GM19025 (cell line): ENCODE data around the gene COL23A1.

Source experiments
- ATAC-seq: cut with Tn5 transposase; IDR thresholded peaks from one replicate; pipeline ENCODE4 v1.9.1; 2021; ENCODE audit warnings: mild to moderate bottlenecking, low read depth, moderate library complexity; ENCODE audit not compliant: unreplicated experiment

Gene COL23A1

DNA sequence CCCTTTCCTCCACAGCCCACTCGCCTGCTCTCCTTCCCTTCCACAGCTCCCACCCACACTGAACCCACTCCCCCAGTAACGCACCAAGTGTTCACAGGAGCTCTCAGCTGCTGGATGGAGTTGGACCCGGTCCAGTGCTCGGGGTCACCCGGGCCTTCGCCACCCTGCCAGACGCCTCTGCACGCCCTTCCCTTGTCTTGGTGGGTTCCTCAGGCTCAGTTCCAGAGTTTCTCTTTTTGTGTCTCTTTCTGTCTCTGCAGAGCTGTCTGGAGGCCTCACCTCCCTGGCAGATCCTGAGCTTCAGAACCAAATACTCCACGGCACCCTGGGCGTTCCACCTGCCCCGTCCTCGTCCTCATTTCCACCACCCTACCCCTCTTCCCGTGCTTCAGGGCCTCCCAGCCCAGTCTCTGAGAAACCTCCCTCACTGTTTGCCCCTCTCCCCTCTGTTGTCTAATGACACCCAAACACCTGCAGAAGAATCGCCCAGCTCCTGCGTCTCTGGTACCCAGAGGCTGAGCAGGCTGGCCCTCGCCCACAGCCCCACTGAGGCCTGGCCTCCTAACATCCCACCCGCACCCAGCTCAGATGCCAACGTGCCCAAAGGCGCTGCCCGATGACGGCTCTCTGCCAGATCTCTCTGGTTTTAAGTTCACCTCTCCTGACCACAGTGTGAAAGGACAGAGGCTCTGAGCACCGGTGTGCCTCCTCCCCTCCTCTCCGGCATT is 74.3 kb downstream of the COL23A1 start:
- ATAC-seq = no peak

DNA sequence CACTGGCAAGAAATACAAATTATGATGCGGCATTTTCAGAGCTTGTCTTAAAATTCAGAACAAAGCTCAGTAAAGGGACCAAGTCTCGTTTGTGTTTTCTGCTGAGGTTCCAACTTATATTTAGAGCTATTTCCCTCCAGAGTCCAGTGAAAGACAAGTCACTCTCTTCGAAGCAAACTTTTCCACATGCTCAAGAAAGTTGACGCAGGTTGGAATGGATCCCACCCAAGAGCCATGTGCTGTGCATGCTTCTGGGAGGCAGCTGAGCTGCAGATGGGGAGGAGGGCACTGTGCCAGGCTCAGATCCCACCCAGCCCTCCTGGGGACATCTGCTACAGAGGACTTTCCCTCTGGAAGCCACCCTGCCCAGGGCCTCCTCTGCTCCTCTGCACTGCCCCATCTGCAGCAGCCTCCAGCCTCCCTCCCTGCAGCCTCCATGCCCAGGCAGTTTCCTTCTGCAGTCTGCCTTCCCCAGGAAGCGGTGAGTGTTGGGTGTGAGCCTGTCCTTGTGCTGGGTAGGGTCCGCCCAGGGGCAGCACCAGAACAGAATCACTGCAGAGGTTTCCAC is 75.3 kb downstream of the COL23A1 start:
- no peak for ATAC-seq

DNA sequence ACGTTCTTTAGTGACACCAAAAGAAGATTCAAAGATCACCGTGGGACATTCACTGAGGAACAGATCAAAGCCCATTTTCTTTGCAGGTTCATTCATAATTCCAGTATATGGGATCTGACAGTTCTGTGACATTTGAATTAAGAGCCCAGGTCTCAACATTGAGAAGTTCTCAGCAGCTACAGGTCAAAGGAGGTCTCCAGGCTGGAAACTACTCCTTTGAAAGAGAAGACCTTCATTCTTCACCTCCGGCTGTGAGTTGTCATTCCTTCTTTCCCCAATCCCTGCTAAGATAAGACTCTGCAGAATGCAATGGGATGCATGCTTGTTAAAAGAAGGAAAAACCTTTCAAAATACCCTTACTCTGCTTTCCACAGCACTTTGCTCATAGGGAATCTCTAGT is 79.0 kb downstream of the COL23A1 start:
- ATAC-seq = no peak

DNA sequence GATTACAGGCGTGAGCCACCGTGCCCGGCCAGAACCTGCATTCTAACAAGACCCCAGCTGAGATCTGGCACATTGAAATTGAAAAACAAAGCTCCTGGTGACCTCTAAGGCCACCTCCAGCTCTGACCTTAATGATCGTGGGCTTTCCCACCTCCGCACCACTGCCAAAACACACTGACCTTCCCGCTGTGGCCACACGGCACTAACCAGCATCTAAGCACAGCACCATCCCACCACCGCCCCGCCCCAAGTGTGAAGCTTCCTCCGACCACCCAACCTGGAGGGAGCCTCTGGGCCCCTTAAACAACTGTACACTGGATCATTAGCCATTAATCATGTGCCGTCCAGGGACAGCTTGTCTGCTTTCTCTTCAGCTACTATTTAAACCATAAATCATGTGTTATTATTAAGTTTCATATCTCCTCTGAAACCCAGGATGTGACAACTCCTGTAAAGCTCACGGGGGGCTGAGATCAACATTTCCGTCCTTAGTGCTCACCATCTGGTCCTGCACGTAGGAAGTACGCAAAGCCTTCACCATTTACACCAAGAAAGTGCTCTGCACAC is 80.6 kb downstream of the COL23A1 start:
- ATAC-seq = no peak

DNA sequence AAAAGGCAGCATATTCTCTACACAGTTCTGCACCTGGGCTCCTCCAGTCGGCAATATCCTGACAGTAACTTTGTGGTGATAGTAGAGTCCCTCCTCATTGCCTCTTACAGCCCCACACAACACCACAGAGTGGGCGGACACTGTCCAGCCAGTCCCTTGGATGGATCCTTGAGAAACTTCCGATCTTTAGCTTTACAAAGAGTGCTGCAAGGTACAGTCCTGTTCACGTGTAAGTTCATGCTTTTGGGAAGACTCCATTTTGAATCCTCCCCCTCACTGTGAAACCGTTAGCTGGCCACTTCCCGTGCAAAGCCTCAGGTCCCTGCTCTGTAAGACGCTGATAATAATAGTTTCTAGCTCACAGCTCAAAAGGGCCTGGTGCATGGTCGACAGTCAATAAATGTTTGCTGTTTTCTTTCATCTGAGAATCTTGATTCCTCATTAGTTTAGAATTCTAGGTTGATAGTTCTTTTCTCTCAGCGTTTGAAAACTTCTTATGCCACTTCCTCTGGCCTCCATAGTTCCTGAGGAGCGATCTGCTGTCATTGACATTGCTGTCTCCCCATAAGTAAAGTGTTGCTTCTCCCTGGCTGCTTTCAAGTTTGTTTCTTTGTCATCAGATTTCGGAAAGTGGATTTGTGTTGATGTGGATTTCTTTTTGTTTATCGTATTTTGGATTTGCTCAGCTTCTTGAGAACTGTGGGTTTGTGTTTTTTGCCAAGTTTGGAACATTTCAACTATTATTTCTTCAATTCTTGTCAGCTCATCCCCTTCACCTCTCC is 82.9 kb downstream of the COL23A1 start:
- no peak for ATAC-seq

DNA sequence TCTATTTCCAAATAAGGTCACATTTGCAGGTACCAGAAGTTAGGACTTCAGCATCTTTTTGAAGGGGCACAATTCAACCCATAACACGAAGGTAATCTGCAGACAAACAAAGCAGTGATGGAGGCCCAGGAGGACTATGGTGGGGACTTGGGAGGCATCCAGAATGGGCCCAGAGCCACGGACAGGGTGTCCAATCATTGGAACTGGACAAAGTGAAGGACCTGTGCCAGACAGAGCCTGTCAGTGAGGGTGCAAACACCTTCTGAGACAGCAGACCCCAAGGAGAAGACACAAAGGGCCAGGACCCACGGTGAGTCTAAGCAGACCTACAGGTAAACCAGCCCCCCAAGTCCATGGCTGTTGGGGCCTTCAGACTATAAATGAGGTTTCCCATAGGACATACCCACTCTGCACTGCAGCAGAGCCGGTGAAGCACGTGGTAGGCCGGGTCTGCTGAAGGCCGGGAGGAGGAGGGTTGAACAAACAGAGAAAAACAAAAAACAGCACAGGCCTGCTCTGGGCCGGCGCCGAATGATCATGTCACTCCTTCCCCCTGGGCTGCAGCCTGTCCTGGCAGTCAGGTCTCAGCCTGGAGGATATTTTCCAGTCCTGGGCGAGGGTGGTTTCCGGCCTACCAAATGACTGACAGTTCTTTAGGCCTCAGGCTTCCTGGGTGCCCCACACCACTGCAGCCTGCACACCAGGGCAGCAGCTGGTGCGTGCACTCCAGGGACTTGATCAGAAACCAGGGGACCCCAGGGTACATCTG is 84.4 kb downstream of the COL23A1 start:
- no peak for ATAC-seq

DNA sequence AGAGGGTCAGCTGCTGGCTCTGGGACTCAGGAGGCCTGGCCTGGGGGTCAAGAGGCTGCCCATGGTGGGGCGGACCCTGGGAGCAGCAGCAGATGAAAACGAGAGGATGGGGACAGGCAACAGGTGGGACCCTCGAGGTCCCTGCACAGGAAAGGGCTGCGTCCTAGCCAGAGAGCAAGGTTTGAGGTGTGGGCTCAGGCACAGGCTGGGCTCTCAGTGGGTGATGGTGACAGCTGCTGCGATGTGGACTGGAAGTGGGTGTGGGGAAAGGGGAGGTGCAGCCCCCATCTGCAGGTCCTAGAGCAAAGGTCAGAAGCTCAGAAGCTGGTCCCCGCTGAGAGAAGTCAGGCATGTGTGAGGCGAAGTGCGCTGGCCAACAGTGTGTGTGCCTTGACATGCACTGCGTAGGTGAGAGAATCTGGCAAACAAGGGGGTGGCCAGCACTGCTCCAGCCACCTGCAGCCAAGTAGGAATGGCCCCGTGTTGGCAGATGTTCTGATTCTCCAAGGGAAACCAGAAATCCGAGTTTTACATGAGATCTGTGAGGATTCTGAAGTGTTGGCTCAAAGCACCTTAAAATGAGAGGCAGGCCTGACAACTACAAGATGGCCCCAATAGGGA is 85.7 kb downstream of the COL23A1 start:
- no peak for ATAC-seq

DNA sequence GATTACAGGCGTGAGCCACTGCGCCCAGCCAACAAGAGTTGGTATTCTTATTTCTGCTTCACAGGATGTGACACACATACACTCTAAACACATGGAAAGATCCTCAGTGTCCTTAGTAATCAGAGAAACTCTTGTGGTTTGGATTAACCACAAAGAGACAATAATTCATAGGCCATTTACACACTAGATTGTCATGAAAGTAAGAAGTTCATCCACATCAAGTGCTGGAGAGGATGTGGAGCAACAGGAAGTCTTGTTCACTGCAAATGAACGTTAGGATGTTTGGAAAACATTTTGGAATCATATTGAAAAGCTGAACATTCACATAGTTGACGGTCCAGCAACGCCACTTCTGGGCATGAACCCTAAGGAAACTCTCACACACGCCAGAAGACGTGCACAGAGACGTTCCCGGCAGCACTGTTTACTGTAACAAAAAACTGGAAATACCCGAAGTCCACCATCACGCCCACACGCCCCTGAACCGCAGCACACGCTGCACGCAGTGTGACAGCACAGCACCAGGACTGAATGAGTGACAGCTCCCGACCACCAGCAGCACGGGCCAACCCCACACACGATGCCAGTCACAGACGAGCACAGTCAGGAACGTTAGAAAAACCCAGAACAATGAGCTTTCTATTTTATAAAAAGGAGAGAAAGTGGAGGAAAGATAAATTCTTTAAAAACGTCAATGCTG is 87.6 kb downstream of the COL23A1 start:
- ATAC-seq = no peak

DNA sequence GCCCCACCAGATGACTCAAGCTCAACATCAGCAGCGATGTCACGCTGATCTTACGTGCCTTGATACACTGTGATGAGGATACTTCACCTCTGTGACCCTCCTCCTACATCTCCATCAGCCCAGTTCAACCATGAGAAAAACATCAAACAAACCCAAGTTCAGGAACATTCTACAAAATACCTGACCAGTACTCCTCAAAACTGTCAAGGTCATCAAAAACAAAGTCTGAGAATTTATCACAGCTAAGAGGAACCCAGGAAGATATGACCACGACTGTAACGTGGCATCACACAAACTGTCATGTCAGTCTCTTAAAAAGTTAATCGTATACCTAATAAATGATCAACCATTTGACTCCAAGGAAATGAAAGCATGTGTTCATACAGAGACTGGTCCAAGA is 90.8 kb downstream of the COL23A1 start:
- no peak for ATAC-seq

DNA sequence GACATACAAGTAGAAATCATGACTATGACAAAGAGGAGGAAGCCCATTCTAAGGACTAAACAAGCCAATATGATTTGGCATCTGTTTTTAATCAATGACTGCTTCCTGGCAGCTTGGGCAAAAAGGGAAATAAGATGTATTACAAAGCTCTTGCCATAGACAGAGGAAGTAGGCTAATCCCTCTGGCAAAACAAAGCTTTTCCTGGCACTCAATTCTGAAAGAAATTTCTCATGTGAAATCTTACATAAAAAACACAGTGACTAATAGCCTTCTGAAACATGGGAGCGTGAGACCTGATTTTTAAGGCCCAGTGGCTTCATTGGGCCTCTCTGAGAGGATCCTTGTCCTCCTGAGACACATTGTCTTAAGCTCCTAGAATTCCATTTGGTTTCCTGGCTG is 93.6 kb downstream of the COL23A1 start:
- no peak for ATAC-seq

DNA sequence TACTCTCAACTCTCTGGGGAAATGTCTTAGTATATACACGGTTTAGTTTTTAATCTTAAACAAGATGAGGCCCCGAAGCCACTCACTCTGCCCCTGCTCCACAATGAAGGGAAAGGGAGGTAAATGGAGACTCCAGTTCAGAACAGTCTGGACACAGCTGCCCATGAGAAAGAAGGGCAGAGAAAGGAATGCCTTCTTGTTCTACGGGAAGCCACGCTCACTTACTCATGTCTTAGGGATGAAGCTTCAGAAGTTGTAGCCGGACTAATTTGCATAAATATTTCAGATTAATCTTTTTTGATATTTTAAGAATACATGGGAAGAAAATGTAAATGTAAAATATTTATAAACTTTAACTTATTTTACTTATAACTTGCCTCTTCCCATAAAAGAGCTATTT is 94.0 kb downstream of the COL23A1 start:
- no peak for ATAC-seq

DNA sequence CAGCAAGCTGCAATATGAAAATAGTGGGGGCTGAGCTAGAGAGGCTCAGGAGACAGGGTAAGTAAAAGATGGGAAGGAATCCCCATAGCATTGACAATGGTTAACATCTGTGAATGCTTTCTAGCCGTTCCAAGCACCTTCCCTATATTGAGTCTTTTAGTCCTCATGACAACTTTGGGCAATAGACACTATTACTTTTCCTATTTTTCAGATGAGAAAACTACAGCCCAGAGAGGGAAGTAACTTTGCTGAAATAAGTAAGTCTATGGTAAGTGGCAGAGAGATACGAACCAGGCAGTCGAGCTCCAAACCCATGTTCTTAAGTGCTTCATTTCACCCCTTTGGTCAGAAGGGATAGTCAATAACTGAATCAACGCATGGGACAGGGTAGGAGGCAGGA is 94.5 kb downstream of the COL23A1 start:
- ATAC-seq = no peak

DNA sequence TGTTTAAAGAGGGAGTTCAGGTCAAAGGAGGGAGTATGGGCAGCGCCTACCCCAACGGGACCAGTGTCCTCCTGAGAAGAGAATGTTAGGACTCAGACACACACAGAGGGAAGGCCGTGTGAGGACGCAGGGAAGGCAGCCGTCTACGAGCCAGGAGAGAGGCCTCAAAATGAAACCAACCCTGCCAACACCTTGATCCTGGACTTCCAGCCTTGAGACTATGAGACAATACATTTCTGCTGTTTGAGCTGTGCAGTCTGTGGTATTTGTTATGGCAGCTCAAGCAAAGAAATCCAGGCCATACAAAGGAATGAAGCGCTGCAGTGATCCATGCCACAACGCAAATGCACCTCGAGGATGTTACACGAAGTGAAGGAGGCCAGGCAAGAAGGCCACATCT is 97.9 kb downstream of the COL23A1 start:
- ATAC-seq = no peak

DNA sequence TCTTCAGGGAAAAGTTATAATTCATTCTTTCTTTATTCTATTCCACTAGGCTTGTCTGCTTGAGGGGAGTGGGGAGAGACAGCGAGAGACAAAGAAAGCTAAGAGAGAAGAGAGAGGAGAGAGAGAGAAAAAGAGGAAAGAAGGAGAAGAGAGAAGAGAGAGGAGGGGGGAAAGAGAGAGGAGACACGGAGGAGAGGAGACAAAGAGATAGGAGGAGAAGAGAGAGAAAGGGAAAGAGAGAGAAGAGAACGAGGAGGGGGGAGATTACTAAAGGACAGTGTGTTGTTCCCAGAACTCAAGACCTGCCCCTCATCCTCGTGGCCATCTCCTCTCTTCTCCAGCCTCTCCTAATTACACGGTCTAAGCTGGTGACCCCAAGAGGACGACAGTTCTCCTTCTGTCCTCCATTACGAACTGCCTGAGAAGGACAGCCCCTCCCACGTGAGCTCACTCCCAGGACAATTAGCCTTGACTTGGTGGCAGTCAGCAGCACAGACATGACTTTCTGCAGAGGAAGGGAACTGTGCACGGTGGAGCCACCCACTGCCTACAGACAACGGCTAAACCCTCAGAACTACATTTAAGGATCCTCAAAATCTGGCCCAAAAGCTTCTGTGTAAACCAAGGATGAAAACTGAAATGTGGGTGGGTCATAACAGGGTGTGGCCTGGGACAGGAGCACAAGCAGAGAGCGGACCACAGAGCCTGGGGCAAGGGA is 99.1 kb downstream of the COL23A1 start:
- ATAC-seq = no peak

DNA sequence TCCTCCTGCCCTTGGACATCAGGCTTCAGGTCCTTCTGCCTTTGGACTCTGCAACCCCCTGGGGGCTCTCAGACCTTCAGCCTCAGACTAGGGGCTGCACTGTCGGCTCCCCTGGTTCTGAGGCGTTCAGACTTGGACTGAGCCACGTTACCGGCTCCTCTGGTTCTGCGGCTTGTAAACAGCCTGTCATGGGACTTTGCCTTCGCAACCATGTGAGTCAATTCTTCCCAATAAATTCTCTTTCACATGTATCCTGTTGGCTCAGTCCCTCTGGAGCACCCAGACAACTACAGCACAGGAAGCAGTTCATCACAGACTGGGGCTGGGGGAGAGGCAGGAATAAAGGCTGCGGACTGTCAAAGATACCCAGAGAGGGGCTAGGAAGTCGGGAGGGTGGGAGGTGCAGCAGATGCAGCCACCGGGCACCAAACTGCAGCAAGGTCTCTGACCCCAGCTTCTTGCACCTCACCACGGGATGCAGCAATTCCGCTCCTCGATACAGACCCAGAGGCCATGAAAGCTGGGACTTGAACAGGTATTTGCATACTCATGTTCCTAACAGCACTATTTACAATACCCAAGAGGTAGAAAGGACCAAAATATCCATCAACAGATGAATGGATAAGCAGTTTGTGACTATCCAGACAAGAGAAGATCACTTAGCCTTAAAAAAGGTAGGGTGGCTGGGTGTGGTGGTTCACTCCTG is 100.8 kb downstream of the COL23A1 start:
- no peak for ATAC-seq

DNA sequence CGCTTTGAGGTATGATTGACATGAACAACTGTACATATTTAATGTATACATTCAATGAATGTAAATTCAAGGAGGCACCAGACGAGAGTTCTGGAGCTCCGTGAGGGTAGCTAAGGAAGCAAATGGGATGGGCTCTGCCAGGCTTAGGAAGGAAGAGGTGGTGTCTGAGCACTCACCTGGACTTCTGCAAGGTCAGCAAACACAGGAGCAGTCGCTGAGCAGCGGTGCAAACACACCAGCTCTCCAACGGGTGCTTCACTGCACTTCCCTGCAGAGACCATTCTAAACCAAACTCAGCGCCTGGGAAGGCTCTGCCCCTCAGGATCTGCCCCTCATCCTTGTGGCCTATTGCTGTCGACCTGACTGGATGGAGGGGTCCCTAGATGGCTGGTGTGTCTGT is 101.5 kb downstream of the COL23A1 start:
- ATAC-seq = no peak

DNA sequence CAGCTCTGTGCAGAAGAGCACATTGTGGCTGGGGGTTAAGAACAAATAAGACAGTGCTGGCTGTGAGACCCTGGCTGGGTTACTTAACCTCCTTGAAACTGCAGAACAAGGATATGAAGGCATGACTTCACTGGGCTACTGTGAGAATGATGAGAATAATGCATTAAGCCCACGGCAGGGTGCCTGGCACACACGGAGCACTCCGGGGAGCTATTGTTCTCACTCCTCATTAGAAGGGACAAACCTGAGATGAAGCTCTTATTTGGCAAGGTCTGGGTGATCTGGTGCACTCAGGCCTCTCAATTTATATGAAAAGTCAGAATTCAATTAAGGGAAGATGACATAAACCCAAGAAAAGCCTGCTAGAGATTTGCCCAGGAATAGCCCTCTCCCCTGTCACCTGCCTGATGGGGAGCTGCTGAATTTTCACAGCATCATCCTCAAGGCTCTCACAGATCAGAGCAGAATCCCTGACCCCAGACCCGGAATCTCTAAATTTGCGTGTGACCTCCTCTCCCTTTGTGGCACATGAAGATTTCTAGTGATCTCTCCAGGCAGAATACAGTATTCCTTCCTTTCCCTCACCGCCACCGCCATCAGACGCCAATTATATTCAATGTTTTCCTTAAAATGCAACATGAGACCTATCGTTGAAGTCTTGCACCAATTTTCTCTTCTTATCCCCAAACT is 102.1 kb downstream of the COL23A1 start:
- no peak for ATAC-seq
